Thyroid gland (tissue), 4 donors: ENCODE measurements around the gene IGFBPL1. TPM values are rescaled to one million over a fixed set of nuclear protein-coding genes. Genes with fewer than 3 reads are reported as not detected.
"Not testable (repeated sequence)": the region's sequence is repeated elsewhere in the genome, so short reads cannot be mapped to it uniquely, and the experiment has no call there.

Experiments
- DNase-seq, 2 donors: peaks; one replicate each; pipeline ENCODE4 v3.0.0-alpha.2; 2019
- H3K27ac ChIP-seq, 3 donors: fragments of 200-600 bp; sonication (generic); 1 replicate in 2 of 3; 2 replicates in 1 of 3; pipeline ENCODE4 v1.5.1; 2016 to 2019; ENCODE audit warnings: mild to moderate bottlenecking in 1 of 3, moderate library complexity in 1 of 3
- H3K27me3 ChIP-seq: fragments of 200-600 bp; sonication (generic); one replicate; pipeline ENCODE4 v1.5.1; 2019
- H3K36me3 ChIP-seq, 2 donors: fragments of 200-600 bp; sonication (generic); one replicate each; pipeline ENCODE4 v1.5.1; 2016 to 2019
- H3K4me1 ChIP-seq, 2 donors: fragments of 200-600 bp; sonication (generic); one replicate each; pipeline ENCODE4 v1.5.1; 2017 to 2019
- H3K4me3 ChIP-seq, 3 donors: fragments of 200-600 bp; sonication (generic); replicated peaks in 1 of 3; 1 replicate in 2 of 3; 2 replicates in 1 of 3; pipeline ENCODE4 v1.5.1; 2016; ENCODE audit warnings: mild to moderate bottlenecking in 1 of 3
- H3K9me3 ChIP-seq: fragments of 200-600 bp; sonication (generic); one replicate; pipeline ENCODE4 v1.5.1; 2017
- CTCF ChIP-seq, 6 experiments: fragments of 200-600 bp in 3 of 6; fragments of 450-650 bp in 3 of 6; sonication (generic) in 3 of 6; IDR thresholded peaks; one replicate each; pipeline ENCODE4 v1.5.1; 2016 to 2019; ENCODE audit warnings: antibody characterized with exemption in 6 of 6, mild to moderate bottlenecking in 2 of 6, inconsistent platforms in 1 of 6, moderate library complexity in 1 of 6
- POLR2A ChIP-seq, 2 donors: fragments of 450-650 bp; IDR thresholded peaks; one replicate each; pipeline ENCODE4 v1.6.1; 2017; ENCODE audit warnings: antibody characterized with exemption in 2 of 2, mild to moderate bottlenecking in 2 of 2, moderate library complexity in 1 of 2
- WGBS, 2 donors: methylation state at CpG; one replicate each; pipeline ENCODE4 v1.1.5; 2017; 5-methylcytosine and 5-hydroxymethylcytosine counted together
- intact Hi-C: fragments of 100-400 bp; cut with DNase I; formaldehyde crosslinking; loops from one replicate; pipeline ENCODE4 v1.15.1; 2023
- total RNA-seq, 4 donors: library from RNA; depleted of rRNA; stranded (reverse); fragments of >200 nt; gene quantifications; one replicate each; pipeline ENCODE4 v1.2.3, GENCODE V29; 2016

IGFBPL1 gene
- total RNA-seq, 4 donors from 2014 or later = 20.3 to 116 (median 29.1) TPM

DNA sequence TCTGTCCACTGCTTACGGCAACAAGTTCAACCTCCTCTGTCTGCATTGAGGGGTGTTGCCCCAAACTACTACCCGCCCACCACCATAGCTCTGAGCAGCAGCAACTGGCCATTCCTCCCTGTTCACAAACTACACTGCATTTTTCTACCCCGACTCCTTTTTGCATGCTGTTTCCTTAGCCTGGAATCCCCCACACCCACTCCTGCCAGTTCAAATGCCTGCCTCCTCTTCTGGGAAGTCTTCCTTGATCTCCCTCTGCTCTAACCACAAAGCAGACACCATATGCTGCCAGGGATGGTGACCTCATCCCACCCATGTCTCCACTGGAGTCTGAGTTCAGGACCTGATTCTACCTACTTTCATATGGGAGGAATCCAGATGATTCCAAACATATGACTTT is 18.5 kb downstream of the IGFBPL1 start:
- Histone ChIP-seq H3K9me3 (no peaks in the 10 kb centered on the region), H3K36me3 (no peaks in the 10 kb centered on the region), H3K4me3 (no peak overlapping the region), H3K27ac (peak overlapping the region in 1 of 3 donors; percentile 38), H3K4me1 (peaks cover 26 to 38% of the 10 kb centered on the region in 2 donors), H3K27me3 (no peaks in the 10 kb centered on the region)
- TF ChIP-seq POLR2A (IDR thresholded peaks at IDR 0.05) (no peak), CTCF (IDR thresholded peaks at IDR 0.05) (no peak)
- intact Hi-C loops = no loop called here
- DNase-seq = no peak
- WGBS, 2 donors = 75 to 80% methylated on average over 3 of the region's 3 CpGs

- no peaks in the 10 kb centered on the region for H3K27me3 ChIP-seq
- intact Hi-C loops = no loop called here
- TF ChIP-seq POLR2A (IDR thresholded peaks at IDR 0.05) (no peak), CTCF (IDR thresholded peaks at IDR 0.05) (no peak)
- peaks cover 34 to 43% of the 10 kb centered on the region in 2 donors for H3K4me1 ChIP-seq
- no peaks in the 10 kb centered on the region for H3K36me3 ChIP-seq
- WGBS, 2 donors = 33 to 34% methylated on average over 6 of the region's 6 CpGs
- H3K4me3 ChIP-seq = no peak overlapping the region
- DNase-seq = peak; percentile 42 to 62
- H3K9me3 ChIP-seq = no peaks in the 10 kb centered on the region
- peak overlapping the region in 1 of 3 donors; percentile 4 for H3K27ac ChIP-seq
Measured at GRCh38 chr9:38404314-38404713, 19.9 kb downstream of the IGFBPL1 start.

DNA sequence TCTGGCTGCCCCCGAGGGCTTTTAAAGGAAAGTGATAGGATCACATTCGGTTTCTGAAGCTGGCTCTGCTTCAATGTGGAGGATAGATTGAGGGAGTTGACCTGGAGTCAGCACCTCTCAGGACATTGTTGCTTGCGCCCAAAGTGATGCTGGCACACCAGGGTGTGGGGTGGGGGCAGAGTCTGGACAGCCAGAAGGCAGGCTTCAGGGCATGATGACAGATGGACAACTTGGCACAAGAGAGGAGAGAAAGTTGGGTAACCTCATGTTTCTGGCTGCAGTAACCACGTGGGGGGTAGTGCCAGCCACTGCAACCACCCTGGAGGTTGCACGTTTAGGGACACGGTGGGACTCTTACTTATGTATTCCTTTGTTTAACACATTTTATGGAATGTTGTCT is 22.3 kb downstream of the IGFBPL1 start:
- intact Hi-C loops = no loop called here

DNA sequence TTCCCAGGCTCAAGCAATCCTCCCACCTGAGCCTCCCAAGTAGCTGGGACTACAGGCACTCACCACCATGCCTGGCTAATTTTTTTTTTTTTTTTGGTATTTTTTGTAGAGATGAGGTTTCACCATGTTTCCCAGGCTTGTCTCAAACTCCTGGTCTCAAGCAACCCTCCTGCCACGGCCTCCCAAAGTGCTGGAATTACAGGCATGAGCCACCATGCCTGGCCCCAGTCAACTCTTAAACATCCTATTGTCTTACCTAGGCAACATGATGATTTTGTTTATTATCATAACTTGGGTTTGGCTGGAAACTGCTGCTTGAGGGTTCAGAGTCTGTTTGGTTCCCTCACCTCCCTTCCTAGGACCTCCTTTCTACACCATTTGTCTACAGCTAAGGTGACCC is 25.1 kb downstream of the IGFBPL1 start:
- H3K27me3 ChIP-seq, intact Hi-C loops, H3K36me3 ChIP-seq, H3K27ac ChIP-seq, H3K9me3 ChIP-seq, H3K4me3 ChIP-seq, DNase-seq: not testable (repeated sequence)
- WGBS, 2 donors = 90 to 96% methylated on average over 1 of the region's 1 CpG
- H3K4me1 ChIP-seq = peaks cover 17 to 33% of the 10 kb centered on the region in 2 donors

More for the DNA sequence above, 22.3 kb downstream of the IGFBPL1 start:
- Histone ChIP-seq H3K4me1 (peaks cover 43 to 49% of the 10 kb centered on the region in 2 donors), H3K4me3 (no peak overlapping the region), H3K27ac (no peak overlapping the region), H3K36me3 (no peaks in the 10 kb centered on the region), H3K9me3 (no peaks in the 10 kb centered on the region), H3K27me3 (no peaks in the 10 kb centered on the region)
- no peak for TF ChIP-seq POLR2A (IDR thresholded peaks at IDR 0.05)
- no peak for TF ChIP-seq CTCF (IDR thresholded peaks at IDR 0.05)
- DNase-seq = no peak
- WGBS, 2 donors = 87 to 88% methylated on average over 6 of the region's 6 CpGs

GRCh38 chr9:38396371-38396671 is 27.9 kb downstream of the IGFBPL1 start:
- H3K9me3 ChIP-seq = no peaks in the 10 kb centered on the region
- 89% methylated on average over 10 of the region's 10 CpGs for WGBS, 2 donors
- intact Hi-C loops = no loop called here
- H3K27me3 ChIP-seq = no peaks in the 10 kb centered on the region
- peak overlapping the region in 2 of 3 donors; percentile 26 to 63 for H3K27ac ChIP-seq
- H3K4me1 ChIP-seq = peaks cover 24 to 44% of the 10 kb centered on the region in 2 donors
- no peak for TF ChIP-seq POLR2A (IDR thresholded peaks at IDR 0.05)
- no peak for TF ChIP-seq CTCF (IDR thresholded peaks at IDR 0.05)
- H3K36me3 ChIP-seq = peaks cover 0 to 6% of the 10 kb centered on the region in 2 donors
- no peak overlapping the region for H3K4me3 ChIP-seq
- no peak for DNase-seq
